GM18508 (cell line): Measurements from ENCODE around the gene CXCL6.

ENCODE experiments used
- ATAC-seq: cut with Tn5 transposase; IDR thresholded peaks from one replicate; pipeline ENCODE4 v1.9.1; 2021; ENCODE audit warnings: moderate number of reproducible peaks; ENCODE audit not compliant: insufficient read depth, unreplicated experiment

Gene CXCL6

DNA sequence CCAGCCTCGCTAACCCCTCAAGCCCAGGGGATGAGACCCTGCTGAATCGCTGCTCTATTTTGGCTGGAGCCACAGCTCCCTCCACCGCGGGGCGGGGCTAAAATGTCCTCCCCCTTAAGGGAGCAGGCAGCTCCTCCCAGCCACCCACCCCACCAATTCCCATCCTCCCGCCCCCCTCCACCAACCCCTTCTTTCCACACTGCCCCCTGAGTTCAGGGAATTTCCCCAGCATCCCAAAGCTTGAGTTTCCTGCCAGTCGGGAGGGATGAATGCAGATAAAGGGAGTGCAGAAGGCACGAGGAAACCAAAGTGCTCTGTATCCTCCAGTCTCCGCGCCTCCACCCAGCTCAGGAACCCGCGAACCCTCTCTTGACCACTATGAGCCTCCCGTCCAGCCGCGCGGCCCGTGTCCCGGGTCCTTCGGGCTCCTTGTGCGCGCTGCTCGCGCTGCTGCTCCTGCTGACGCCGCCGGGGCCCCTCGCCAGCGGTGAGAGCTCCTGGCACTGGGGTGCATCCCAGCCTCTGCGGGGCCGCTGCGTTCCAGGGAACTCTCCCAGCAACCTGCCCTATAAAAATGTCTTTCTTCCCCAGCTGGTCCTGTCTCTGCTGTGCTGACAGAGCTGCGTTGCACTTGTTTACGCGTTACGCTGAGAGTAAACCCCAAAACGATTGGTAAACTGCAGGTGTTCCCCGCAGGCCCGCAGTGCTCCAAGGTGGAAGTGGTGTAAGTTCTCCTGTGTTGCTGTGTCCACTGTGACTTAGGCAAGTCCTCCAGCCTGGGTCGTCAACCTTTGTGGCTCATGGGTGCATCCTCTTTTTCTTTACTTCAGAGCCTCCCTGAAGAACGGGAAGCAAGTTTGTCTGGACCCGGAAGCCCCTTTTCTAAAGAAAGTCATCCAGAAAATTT lies at the start of gene CXCL6:
Gene CXCL6 (plus strand): TSS at position 306 of the 907 bp plus-strand sequence. CDS start 73 bp downstream, at position 379.
- ATAC-seq, result no peak

DNA sequence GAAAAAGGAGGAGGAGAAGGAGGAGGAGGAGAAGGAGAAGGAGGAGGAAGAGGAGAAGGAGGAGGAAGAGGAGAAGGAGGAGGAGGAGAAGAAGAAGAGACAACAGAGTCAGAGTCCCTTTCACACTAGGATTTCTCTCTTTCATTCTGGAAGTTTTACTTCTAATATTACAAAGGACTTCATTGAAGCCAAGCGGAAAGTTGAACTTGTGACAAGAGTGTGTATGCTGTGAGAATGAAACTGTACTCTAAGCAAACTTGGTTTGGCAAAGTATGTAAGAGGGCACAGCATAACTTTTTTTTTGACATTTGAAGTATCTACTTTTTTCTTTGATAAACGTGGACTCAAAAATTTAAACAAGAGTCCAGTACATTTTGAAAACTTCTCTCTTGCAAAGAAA lies 48.1 kb upstream of the CXCL6 start:
- ATAC-seq, result no peak

DNA sequence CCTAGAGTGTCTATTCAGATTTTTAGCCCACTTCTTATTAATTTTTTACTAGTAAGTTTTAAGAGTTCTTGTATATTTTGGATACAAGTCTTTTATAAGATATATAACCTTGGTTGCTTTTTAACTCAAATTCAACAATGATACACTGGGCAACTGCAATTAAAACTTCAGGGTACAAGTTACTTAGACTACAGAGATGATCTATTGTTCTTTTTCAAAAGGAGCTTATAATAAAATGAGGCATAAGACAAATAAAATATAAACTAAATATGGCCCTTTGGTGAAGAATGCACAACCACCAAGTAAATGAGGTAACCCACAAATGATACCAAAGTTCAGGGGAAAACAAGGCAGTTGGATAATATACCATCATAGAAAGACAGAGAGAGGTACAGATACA lies 37.6 kb upstream of the CXCL6 start:
- no peak for ATAC-seq

DNA sequence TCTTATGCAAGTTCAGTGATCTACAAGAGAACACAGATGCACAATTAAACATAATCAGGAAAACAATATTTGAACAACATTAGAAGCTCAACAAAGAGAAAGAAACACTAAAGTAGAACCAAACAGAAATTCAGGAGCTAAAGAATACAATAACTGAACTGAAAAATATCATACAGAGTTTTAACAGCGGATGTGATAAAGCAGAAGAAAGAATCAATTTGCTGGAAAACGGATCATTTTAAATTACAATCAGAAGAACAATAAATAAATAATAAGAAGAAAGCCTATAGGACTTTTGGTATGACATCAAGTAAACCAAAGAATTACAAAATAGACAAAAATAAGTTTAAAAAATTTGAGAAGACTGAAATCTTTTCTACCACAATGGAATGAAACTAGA lies 36.3 kb upstream of the CXCL6 start:
- ATAC-seq, result no peak

DNA sequence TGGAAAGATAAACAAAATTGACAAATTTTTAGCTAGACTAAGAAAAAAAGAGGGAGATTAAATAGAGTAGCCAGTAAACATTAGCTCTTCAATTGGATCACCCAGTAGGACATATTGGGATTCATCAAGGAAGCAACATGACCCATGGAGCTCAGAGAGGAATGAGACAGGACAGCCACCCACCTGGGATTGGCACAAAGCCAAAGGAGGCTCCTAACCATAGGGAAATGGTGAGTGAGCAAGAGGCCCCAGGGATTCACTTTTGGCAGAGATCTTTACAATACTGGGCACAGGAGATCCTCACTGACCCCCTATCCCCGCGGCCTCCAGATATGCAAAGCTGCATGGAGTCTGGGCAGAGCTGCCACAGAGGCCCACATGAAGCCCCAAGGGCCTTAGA lies 34.8 kb upstream of the CXCL6 start:
- no peak for ATAC-seq

DNA sequence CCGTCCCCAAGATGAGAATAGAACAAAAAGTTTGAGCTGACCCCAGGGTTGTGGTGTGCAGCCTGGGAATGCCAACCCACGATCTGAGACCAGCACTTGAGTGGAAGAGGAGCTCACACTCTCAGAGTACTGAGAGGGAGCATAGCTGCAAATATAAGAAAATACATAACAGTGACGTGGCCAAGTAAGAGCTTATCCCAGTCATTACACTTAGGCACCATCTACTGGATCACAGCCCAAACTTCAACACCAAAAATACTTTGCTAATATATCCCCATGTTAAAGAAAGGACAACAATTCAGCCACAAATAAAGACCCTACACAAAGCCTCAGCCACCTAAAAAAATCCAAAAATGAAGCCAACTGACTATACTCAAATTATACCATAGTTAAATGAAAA lies 33.3 kb upstream of the CXCL6 start:
- ATAC-seq, result no peak

DNA sequence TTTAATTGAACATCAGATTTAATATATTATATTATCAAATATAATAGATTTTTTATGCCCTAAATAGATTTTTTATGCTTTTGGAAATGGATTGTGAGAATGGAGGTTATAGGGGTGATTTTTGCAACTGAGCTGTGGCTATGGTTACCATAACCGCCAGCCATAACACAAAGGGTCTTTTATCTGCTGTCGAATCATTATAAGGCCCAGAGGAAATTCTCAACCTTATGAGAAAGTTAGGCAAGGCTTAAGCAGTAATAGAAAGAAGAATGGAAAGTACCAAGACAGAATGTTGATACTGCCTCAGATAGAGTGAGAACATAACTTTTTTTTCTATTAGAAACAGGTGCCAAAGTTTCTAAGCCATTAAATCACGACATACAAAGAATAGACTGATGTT lies 26.3 kb upstream of the CXCL6 start:
- ATAC-seq, result no peak

DNA sequence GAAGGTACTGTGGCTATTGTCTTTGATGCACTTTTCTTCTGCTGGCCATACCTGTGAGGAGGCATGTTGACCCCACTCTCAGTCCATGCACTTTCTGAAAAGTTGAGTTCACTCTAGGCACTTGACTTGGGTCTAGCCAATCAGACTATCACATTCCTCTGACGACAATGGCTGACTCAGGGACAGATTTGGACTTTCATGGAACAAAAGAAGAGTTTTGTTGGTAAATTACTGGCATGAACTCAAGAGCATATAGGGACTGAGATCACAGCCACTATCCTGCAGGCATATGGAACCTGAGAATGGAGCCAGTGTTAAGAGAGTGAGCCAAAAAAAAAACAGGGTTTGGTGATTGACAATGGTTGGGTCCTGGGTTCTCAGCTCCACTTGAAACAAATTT lies 24.6 kb upstream of the CXCL6 start:
- no peak for ATAC-seq

DNA sequence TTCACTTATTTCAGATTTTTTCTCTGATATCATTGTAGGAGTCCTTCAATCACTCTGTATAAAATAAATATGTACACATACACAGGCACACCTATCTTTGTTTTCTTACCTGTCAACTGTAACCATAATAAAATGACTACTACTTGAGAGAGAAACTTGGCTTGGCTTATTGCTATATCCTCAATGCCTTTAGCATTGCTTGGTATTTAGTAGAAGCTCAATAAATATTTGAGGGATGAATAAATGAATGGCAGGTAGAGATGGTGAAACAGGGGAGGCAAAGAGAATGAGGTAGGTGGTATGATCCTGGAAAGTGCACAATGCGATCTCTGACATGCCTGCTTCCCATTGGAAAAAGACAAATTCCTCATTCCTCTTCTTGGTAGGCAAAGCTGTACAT lies 21.8 kb upstream of the CXCL6 start:
- no peak for ATAC-seq

DNA sequence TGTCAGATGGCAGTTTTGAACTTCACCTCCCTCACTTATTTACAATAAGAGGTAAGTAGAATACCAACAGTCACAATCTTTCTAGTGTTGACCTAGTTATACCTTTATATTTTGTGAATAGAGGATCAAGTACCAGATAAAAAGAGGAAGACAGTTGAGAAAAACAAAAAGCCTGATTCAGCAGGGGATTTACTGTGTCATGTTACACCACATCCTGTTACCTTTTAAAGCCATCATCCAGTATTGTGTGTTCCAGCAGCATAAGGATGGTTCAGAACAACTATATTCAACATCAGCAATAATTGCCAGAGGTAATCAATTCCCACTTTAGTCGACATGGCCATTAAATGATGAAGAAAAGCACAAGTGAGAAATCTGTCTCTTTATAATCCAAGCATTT lies 21.3 kb upstream of the CXCL6 start:
- no peak for ATAC-seq

DNA sequence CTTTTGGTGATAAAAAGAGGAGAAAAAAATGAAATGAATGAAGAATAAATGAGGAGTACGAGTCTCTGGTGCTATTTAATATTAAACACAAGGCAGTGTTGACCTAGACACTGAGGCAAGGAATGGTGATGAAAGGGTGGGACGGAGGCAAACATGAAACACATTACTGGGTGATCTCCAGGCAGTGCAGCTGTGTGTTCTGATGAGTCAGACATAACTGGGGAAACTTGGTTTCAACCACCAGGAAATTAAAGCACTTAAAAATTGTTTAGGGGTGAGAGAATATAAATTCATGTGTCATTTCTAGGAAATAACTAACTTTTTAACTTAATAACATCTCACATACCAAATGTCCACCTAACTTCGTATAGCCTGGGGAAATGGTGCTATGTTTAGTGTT lies 19.7 kb upstream of the CXCL6 start:
- no peak for ATAC-seq

DNA sequence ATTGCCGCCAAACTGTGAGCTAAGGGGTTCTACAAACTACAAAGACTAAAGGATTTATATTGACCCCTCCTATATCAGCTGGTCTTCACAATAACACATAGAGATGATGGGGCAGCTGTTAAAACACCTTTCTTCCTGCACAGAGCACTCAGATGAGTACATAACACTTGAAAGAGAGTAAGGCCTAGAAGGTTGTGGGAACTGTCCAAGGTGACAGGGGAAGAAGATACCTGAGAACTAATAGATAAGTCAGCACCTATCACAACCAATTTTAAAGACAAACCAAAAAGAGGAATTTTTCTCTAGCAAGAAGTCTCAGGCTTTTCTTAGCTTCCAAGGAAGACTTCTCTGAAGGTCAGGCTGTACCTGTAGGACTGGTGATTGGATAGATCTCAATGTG lies 19.1 kb upstream of the CXCL6 start:
- no peak for ATAC-seq

DNA sequence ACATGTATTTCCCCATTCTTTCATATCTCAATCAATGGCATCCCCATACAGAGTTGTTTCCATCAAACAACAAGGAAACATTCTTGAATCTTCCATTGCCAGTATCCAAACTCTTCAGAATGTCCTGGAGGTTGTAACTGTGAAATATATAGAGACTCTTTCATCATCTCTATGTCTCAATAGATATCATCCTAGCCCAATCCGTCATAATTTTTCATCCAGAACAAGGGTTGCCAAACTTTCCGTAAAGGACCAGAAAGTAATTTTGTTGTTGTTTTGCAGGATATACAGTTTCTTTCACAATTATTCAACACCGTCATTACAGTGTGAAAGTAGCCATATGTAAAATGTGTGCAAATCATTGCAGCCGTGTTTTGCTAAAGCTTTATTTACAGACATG lies 15.2 kb upstream of the CXCL6 start:
- no peak for ATAC-seq

DNA sequence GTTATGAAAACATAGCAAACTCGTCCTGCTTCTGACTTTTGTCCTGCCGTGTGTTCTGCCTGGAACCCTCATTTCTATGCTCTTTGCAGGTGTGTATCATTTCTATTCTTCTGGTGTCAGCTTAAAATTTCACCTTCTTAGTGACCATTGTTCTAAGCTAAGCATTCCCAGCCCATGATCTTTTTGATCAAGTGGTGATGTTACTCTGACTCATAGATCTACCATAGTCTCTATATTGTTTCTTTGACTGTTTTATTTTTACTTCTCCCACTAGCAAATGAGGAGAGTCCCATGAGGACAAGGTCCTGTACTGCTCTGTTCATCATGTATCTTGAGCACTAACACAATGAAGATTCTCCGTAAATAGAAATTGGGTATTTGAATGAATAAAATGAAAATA lies 14.1 kb upstream of the CXCL6 start:
- ATAC-seq, result no peak

DNA sequence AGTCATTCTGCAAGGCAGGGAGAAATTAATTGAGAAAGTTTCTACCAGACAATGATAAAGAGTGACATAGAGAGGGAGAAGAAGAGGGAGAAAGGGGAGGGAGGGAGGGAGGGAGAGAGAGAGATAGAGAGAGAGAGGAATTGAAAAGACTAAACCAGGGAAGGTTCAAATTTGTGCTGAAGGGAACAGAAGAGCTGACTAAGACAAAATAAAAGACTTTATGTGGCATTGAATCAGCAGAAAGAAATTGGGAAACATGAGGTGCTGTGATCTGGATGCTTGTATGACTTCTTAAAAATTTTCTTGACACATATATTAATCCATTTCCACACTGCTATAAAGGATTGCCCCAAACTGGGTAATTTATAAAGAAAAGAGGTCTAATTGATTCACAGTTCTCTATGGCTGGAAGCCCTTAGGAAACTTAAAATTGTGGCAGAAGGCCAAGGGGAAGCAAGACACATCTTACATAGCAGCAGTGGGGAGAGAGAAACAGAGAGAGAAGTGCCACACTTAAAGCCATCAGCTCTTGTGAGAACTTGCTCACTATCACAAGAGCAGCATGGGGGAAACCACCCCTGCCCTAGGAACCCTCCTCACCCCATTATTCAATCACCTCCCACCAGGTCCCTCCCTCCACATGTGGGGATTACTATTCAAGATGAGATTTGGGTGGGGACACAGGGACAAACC lies 13.5 kb upstream of the CXCL6 start:
- no peak for ATAC-seq

DNA sequence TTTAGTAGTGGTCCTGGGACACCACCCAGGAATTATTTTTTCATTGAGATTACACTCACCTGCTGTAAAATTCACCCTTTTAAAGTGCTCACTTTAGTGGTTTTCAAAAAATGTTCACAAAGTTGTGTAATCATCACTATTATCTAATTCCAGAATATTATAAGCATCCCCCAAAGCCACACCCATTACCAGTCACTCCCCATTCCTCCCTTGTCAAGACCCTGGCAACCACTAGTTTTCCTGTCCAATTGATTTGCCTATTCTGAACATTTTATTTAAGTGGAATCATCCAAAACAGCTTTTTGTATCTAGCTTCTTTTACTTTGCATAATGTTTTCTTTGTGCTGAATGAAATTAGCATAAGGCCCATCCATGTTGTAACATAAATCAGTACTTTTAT lies 12.7 kb upstream of the CXCL6 start:
- no peak for ATAC-seq

DNA sequence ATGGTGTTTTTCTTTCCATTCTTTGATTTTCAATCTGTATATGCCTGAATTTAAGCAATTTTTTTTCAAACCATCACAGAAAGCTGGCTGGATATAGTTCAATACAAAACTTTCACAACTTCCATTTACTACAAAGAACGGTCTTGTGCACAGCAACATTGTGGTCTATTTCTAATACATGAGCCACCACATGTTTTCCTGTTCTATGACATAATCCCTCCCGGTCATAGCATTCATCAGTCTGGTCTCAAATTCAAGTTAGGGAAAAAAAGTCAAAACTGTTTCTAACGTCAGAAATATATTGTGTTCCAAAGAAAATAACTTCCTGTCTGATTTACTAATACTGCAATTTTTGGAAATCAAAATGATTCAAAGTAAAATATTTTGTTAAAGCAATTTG lies 7.5 kb upstream of the CXCL6 start:
- no peak for ATAC-seq

DNA sequence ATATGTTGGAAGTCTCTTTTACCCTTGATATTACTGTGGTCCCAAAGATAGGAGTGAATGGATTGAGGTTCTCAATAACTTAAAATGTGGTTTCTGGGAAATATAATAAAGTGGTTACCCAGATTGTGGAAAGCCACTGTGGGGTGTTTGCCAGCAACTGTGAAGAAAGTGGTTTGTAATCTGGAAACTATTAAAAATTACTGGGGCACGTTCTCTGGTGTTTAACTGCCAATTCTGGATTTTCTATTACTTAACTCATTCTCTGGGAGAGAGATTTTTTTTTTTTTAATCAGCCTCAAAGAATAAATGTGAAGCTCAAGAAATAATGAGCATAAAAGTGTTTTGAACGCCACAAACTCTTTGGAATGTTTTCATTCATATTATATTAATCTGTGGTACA lies 4.9 kb upstream of the CXCL6 start:
- ATAC-seq, result no peak

DNA sequence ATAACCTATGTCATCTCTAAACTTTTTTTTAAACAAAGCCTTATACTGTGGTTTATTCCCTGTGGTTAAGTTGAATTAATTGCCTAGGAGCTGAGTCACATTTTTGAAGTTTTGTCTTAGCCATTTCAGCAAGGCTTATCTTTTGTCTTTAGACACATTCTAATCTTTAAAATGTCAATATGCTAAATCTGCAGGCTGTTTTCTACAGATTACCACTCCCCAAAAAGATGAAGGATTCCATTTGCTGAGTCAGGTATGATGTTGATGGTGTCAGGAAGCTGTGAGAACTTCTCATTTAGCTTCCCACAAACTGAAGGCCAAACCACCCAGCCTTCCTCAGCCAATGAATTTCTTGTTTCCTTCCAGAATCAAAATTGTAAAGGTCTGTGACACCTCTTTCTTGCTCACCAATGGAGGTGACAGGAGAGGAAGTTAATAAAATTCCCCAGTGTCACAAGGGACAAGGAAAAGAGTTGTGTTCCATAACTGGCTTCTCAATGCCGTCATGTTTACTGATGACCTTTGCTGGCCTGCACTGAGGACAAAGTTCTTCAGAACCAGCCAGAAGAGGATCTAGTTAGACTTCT lies 3.7 kb upstream of the CXCL6 start:
- no peak for ATAC-seq

DNA sequence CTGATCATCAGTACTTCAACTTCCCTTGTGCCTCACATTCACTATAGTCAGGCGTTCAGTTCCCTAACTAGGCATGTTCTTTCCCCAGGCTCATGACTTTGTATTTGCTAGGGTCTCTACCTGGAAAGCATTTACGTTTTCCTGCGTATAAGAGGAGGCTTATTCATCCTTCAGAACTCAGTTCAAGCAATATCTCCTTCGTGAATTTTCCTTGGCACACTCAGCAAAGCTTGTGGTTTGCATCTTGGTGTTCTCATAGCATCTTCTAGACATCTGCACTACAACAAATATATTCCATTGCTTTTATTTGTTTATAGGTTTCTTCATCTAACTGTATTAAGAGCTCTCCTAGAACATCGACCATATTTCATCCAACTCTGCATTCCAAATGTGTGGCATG lies 2.6 kb downstream of the CXCL6 start:
- no peak for ATAC-seq

DNA sequence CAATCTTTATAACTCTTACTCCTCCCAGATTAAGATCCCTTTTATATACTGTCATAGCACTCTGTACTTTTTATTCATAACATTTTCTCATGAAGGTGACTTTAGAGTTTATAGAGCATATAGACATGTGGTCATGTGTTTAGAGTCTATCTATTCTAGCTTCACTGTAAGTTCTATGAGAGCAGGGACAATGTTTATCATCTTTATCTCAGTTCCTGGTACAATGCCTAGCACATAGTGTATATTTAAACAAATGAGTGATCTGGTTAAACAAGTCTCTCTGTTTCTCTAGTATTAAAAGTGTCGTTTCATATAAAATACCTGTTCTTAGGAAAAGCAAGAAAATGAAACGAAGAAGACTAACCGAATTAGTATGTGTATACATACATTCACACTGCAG lies 3.2 kb downstream of the CXCL6 start:
- no peak for ATAC-seq
